B cell (primary cell): Measurements from ENCODE around the gene ACOXL.

Experiments used
- CTCF ChIP-seq: fragments of 200-600 bp; IDR thresholded peaks from one replicate; pipeline ENCODE4 v1.8.0; 2022; ENCODE audit warnings: antibody characterized with exemption, mild to moderate bottlenecking
- EZH2 ChIP-seq: IDR thresholded peaks from 2 replicates; pipeline ENCODE4 v1.6.1; 2012; ENCODE audit warnings: borderline replicate concordance, low read depth, mild to moderate bottlenecking, moderate library complexity, low read length; ENCODE audit not compliant: insufficient read depth, poor library complexity, severe bottlenecking

- TF ChIP-seq CTCF (no peak), EZH2 (no peak)
Measured at GRCh38 chr2:110729106-110729505, 3.3 kb upstream of the ACOXL start.
